Measurements from ENCODE around the gene KIAA1549. TPM values are rescaled to one million over a fixed set of nuclear protein-coding genes. Genes with fewer than 3 reads are reported as not detected.

The KIAA1549 gene
- total RNA-seq, 3 donors from 2014 or later = 2.0 to 4.2 (median 2.1) TPM

- intact Hi-C loops (cut with DNase I, micrococcal nuclease) = no loop called here
- Histone ChIP-seq H3K4me1 (ENCODE audit: low read depth) (no peaks in the 10 kb centered on the region), H3K9me3 (no peaks in the 10 kb centered on the region), H3K4me3 (no peak overlapping the region), H3K36me3 (ENCODE audit: low read depth) (no peaks in the 10 kb centered on the region)
- no peak for TF ChIP-seq CTCF (IDR thresholded peaks at IDR 0.05)
- DNase-seq (no peak), ATAC-seq (no peak)
Observed at GRCh38 chr7:138937484-138937883, 43.7 kb downstream of the KIAA1549 start.

GRCh38 chr7:138935465-138936011 lies 45.7 kb downstream of the KIAA1549 start:
- intact Hi-C loops (cut with DNase I, micrococcal nuclease) = no loop called here
- ATAC-seq (peak; percentile 28), DNase-seq (no peak)
- Histone ChIP-seq H3K4me3 (no peak overlapping the region), H3K36me3 (ENCODE audit: low read depth) (no peaks in the 10 kb centered on the region), H3K4me1 (ENCODE audit: low read depth) (no peaks in the 10 kb centered on the region), H3K9me3 (no peaks in the 10 kb centered on the region)
- no peak for TF ChIP-seq CTCF (IDR thresholded peaks at IDR 0.05)

GRCh38 chr7:138934861-138935260 lies 46.3 kb downstream of the KIAA1549 start:
- TF ChIP-seq CTCF (IDR thresholded peaks at IDR 0.05) = no peak
- DNase-seq (no peak), ATAC-seq (no peak)
- H3K9me3 ChIP-seq = no peaks in the 10 kb centered on the region
- intact Hi-C loops (cut with DNase I, micrococcal nuclease) = no loop called here
- H3K4me3 ChIP-seq = no peak overlapping the region
- H3K4me1 ChIP-seq (ENCODE audit: low read depth) = no peaks in the 10 kb centered on the region
- H3K36me3 ChIP-seq (ENCODE audit: low read depth) = no peaks in the 10 kb centered on the region

- DNase-seq = no peak
Observed at GRCh38 chr7:138934367-138934766, 46.8 kb downstream of the KIAA1549 start.

GRCh38 chr7:138932870-138933269 lies 48.3 kb downstream of the KIAA1549 start:
- TF ChIP-seq CTCF (IDR thresholded peaks at IDR 0.05) = no peak
- intact Hi-C loops (cut with DNase I, micrococcal nuclease) = no loop called here
- Histone ChIP-seq H3K9me3 (no peaks in the 10 kb centered on the region), H3K4me3 (no peak overlapping the region), H3K4me1 (ENCODE audit: low read depth) (no peaks in the 10 kb centered on the region), H3K36me3 (ENCODE audit: low read depth) (no peaks in the 10 kb centered on the region)
- ATAC-seq (no peak), DNase-seq (no peak)

More at GRCh38 chr7:138934367-138934766, 46.8 kb downstream of the KIAA1549 start:
- TF ChIP-seq CTCF (IDR thresholded peaks at IDR 0.05) = no peak
- H3K4me3 ChIP-seq = no peak overlapping the region
- H3K4me1 ChIP-seq (ENCODE audit: low read depth) = no peaks in the 10 kb centered on the region
- H3K9me3 ChIP-seq = no peaks in the 10 kb centered on the region
- intact Hi-C loops (cut with DNase I, micrococcal nuclease) = no loop called here
- ATAC-seq = no peak
- H3K36me3 ChIP-seq (ENCODE audit: low read depth) = no peaks in the 10 kb centered on the region

GRCh38 chr7:138932427-138932826 lies 48.8 kb downstream of the KIAA1549 start:
- intact Hi-C loops (cut with DNase I, micrococcal nuclease) = no loop called here
- DNase-seq (no peak), ATAC-seq (no peak)
- H3K4me3 ChIP-seq = no peak overlapping the region
- H3K36me3 ChIP-seq (ENCODE audit: low read depth) = no peaks in the 10 kb centered on the region
- no peaks in the 10 kb centered on the region for H3K9me3 ChIP-seq
- H3K4me1 ChIP-seq (ENCODE audit: low read depth) = no peaks in the 10 kb centered on the region
- TF ChIP-seq CTCF (IDR thresholded peaks at IDR 0.05) = no peak

Data from mucosa of descending colon (tissue), 3 donors.